ENCODE data around the gene FAM83C.

DNA sequence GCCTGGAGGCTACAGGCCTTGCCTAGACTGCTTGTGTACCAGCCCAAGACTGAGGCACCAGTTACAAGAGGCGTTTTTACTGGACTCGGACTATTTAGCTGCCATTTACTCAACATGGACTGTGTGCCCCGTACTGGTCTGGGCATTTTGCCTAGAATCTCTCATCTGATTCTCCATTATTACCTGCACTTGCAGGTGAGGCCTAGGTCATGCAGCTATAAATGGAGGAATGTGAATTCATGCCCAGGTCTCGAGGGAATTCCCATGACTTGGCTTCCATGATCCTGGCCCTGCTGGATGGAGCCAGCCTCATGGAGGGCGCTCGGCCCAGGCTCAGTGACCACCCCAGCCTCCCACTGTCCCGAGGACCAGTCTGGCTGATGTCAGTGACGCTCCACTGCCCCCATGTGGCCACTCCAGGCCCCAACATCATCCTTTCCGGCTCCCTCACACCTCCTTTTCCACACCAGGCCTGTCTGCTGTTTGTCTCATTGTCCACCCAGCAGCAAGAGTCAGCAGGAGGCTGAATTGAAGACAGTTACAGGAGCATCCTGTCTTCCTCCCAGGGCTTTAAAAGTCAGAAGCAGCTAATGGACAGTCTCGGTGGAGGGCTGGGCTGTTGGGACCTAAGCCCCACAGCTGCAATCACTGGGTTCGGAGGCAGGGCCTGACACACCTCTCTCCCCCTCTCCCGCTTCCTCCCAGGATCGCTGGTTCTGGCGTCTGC lies 23.0 kb downstream of the FAM83C start:
- no peak for TF ChIP-seq SUZ12 (IDR thresholded peaks at IDR 0.05; ENCODE audit: extremely low read depth, insufficient read depth, insufficient read length)
- TF ChIP-seq ZNF274 (IDR thresholded peaks at IDR 0.05; ENCODE audit: low read depth, low read length): no peak

All from NT2/D1 (cell line).